MCF 10A (cell line): ENCODE results near the gene IFT122. TPM values are rescaled to one million over a fixed set of nuclear protein-coding genes. Genes with fewer than 3 reads are reported as not detected.

Experiments used
- BruUV-seq: library from RNA; stranded (reverse); fragments of 400-500 nt; replicated peaks from 2 replicates; lab custom pipeline; 2021; lab: Mats Ljungman, UMichigan
- CTCF ChIA-PET: fragments of 300-600 bp; sonication (Branson Sonifier 250); formaldehyde crosslinking; extraction: SDS; loops from one replicate; lab custom pipeline; 2021; ENCODE audit warnings: antibody characterized with exemption, inconsistent platforms; lab: Yijun Ruan, JAX
- POLR2A ChIA-PET: fragments of 300-600, 350-650 bp; sonication (Branson Sonifier 250); formaldehyde crosslinking; extraction: SDS; loops from one replicate; lab custom pipeline; 2020; ENCODE audit warnings: antibody characterized with exemption, inconsistent platforms; lab: Yijun Ruan, JAX
- DNase-seq: peaks from one replicate; pipeline ENCODE4 v3.0.0-alpha.2; 2018; ENCODE audit not compliant: unreplicated experiment
- H3K27ac Mint-ChIP-seq: one replicate; pipeline ENCODE4 v1.8.0; 2022; ENCODE audit warnings: mild to moderate bottlenecking, low read depth, mixed read lengths; ENCODE audit not compliant: unreplicated experiment
- H3K27me3 Mint-ChIP-seq: one replicate; pipeline ENCODE4 v1.8.0; 2022; ENCODE audit warnings: mixed read lengths; ENCODE audit not compliant: insufficient read depth, unreplicated experiment
- H3K36me3 Mint-ChIP-seq: one replicate; pipeline ENCODE4 v1.8.0; 2022; ENCODE audit warnings: mild to moderate bottlenecking, moderate library complexity, mixed read lengths; ENCODE audit not compliant: insufficient read depth, unreplicated experiment
- H3K4me1 Mint-ChIP-seq: one replicate; pipeline ENCODE4 v1.8.0; 2022; ENCODE audit warnings: mixed read lengths; ENCODE audit not compliant: insufficient read depth, unreplicated experiment
- H3K4me3 Mint-ChIP-seq: one replicate; pipeline ENCODE4 v1.8.0; 2022; ENCODE audit warnings: mild to moderate bottlenecking, moderate library complexity, mixed read lengths; ENCODE audit not compliant: unreplicated experiment
- H3K9me3 Mint-ChIP-seq: one replicate; pipeline ENCODE4 v1.8.0; 2022; ENCODE audit warnings: mixed read lengths; ENCODE audit not compliant: unreplicated experiment
- intact Hi-C: fragments of 100-400 bp; cut with micrococcal nuclease; formaldehyde crosslinking; loops from 2 replicates; pipeline ENCODE4 v1.14.1; 2022
- total RNA-seq: library from RNA; stranded (reverse); gene quantifications from 2 replicates; pipeline ENCODE4 v1.2.3, GENCODE V29; 2022
- TF ChIP-seq, protein P1 (sequence below): fragments of 200-600 bp; IDR thresholded peaks from one replicate; pipeline ENCODE4 v1.8.0; 2022; ENCODE audit warnings: antibody characterized with exemption, mild to moderate bottlenecking; ENCODE audit not compliant: unreplicated experiment

The IFT122 gene
- total RNA-seq, 1 experiment from 2014 or later, result 21.0 TPM

- TF ChIP-seq, protein P1, sequence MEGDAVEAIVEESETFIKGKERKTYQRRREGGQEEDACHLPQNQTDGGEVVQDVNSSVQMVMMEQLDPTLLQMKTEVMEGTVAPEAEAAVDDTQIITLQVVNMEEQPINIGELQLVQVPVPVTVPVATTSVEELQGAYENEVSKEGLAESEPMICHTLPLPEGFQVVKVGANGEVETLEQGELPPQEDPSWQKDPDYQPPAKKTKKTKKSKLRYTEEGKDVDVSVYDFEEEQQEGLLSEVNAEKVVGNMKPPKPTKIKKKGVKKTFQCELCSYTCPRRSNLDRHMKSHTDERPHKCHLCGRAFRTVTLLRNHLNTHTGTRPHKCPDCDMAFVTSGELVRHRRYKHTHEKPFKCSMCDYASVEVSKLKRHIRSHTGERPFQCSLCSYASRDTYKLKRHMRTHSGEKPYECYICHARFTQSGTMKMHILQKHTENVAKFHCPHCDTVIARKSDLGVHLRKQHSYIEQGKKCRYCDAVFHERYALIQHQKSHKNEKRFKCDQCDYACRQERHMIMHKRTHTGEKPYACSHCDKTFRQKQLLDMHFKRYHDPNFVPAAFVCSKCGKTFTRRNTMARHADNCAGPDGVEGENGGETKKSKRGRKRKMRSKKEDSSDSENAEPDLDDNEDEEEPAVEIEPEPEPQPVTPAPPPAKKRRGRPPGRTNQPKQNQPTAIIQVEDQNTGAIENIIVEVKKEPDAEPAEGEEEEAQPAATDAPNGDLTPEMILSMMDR, result no peak
- Mint-ChIP-seq H3K9me3 (no peaks in the 10 kb centered on the region), H3K4me3 (no peak overlapping the region), H3K36me3 (peaks cover 20% of the 10 kb centered on the region), H3K4me1 (peaks cover 23% of the 10 kb centered on the region), H3K27me3 (no peaks in the 10 kb centered on the region), H3K27ac (peak overlapping the region; percentile 96)
- ChIA-PET CTCF (interaction anchor here (1.0 to 1.3 kb wide), 4 partner anchors 13 to 544 kb away, joined by 3 to 5 read pairs (median 4); no protein-coding TSS in a partner anchor), POLR2A (interaction anchor here (0.7 to 2.1 kb wide), 6 partner anchors 17 to 196 kb away, joined by 3 to 31 read pairs (median 7); partner anchors contain the start of genes IFT122 and MBD4)
- BruUV-seq, result no TSS peak
- peak; percentile 97 for DNase-seq
- intact Hi-C loops, result no loop called here
These were observed 21.6 kb downstream of the IFT122 start for GRCh38 chr3:129461461-129462146.

GRCh38 chr3:129462361-129462968 is 22.4 kb downstream of the IFT122 start:
- no peak for DNase-seq
- Mint-ChIP-seq H3K36me3 (peaks cover 20% of the 10 kb centered on the region), H3K4me1 (peaks cover 23% of the 10 kb centered on the region), H3K9me3 (no peaks in the 10 kb centered on the region), H3K4me3 (no peak overlapping the region), H3K27ac (peak overlapping the region; percentile 96), H3K27me3 (no peaks in the 10 kb centered on the region)
- TF ChIP-seq, protein P1, result no peak
- no TSS peak for BruUV-seq
- ChIA-PET POLR2A (interaction anchor here (0.7 to 2.1 kb wide), 6 partner anchors 18 to 195 kb away, joined by 3 to 31 read pairs (median 7); partner anchors contain the start of genes IFT122 and MBD4), CTCF (interaction anchor here (0.6 to 1.3 kb wide), 6 partner anchors 12 to 543 kb away, joined by 3 to 5 read pairs (median 4); no protein-coding TSS in a partner anchor)
- intact Hi-C loops, result no loop called here

DNA sequence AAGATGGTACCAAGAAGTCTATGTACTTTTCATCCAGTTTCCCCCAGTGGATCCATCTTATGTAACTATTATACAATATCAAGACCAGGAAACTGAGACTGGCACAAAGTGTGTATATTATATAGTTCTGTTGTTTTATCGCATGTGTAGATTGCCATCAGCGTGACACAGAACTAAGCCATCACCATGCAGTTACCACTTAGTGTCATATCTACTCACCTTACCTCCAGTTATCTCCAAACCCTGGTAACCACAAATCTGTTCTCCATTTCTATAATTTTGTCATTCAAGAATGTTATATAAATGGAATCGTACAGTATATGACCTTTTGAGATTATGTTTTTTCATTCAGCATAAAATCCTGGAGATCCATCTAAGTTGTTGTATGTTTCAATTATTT is 23.1 kb downstream of the IFT122 start:
- BruUV-seq, result no TSS peak
- no peaks in the 10 kb centered on the region for H3K9me3 Mint-ChIP-seq
- ChIA-PET CTCF (interaction anchor here (0.8 kb wide), 1 partner anchor 186 kb away, joined by 4 read pairs; no protein-coding TSS in a partner anchor), POLR2A (interaction anchor here (0.5 to 2.1 kb wide), 2 partner anchors 23 to 66 kb away, joined by 4 to 31 read pairs; partner anchors contain the start of genes IFT122 and MBD4)
- H3K27me3 Mint-ChIP-seq, result no peaks in the 10 kb centered on the region
- peaks cover 23% of the 10 kb centered on the region for H3K4me1 Mint-ChIP-seq
- no peak for DNase-seq
- peaks cover 20% of the 10 kb centered on the region for H3K36me3 Mint-ChIP-seq
- H3K27ac Mint-ChIP-seq, result no peak overlapping the region
- intact Hi-C loops, result no loop called here
- TF ChIP-seq, protein P1, result no peak
- no peak overlapping the region for H3K4me3 Mint-ChIP-seq

- no peaks in the 10 kb centered on the region for H3K27me3 Mint-ChIP-seq
- CTCF ChIA-PET, result no interaction called here
- DNase-seq, result no peak
- TF ChIP-seq, protein P1, result no peak
- peaks cover 20% of the 10 kb centered on the region for H3K36me3 Mint-ChIP-seq
- H3K4me1 Mint-ChIP-seq, result peaks cover 23% of the 10 kb centered on the region
- no TSS peak for BruUV-seq
- H3K4me3 Mint-ChIP-seq, result no peak overlapping the region
- no peak overlapping the region for H3K27ac Mint-ChIP-seq
- H3K9me3 Mint-ChIP-seq, result no peaks in the 10 kb centered on the region
- POLR2A ChIA-PET, result interaction anchor here (0.9 to 1.5 kb wide), 2 partner anchors 16 to 23 kb away, joined by 3 to 9 read pairs; partner anchors contain the start of genes IFT122 and MBD4
- intact Hi-C loops, result no loop called here
These were observed 23.7 kb downstream of the IFT122 start for GRCh38 chr3:129463716-129464115.
